ENCODE data around the gene KCNQ1OT1.

KCNQ1OT1 gene

GRCh38 chr11:2630679-2631078 is 69.1 kb downstream of the KCNQ1OT1 start:
- FAIRE-seq: no peak
- TF ChIP-seq POLR2A (IDR thresholded peaks at IDR 0.05; ENCODE audit: low read depth, low read length): no peak

GRCh38 chr11:2625183-2625582 is 74.6 kb downstream of the KCNQ1OT1 start:
- DNase-seq (ENCODE audit: insufficient read length, low spot score): no peak
- TF ChIP-seq POLR2A (IDR thresholded peaks at IDR 0.05; ENCODE audit: low read depth, low read length): no peak
- no peak for FAIRE-seq

More at GRCh38 chr11:2630679-2631078, 69.1 kb downstream of the KCNQ1OT1 start:
- DNase-seq (ENCODE audit: insufficient read length, low spot score): no peak

- no peak for FAIRE-seq
- DNase-seq (ENCODE audit: insufficient read length, low spot score): no peak
- no peak for TF ChIP-seq POLR2A (IDR thresholded peaks at IDR 0.05; ENCODE audit: low read depth, low read length)
These were observed 77.9 kb downstream of the KCNQ1OT1 start for GRCh38 chr11:2621894-2622293.

GRCh38 chr11:2612884-2613571 is 86.8 kb downstream of the KCNQ1OT1 start:
- TF ChIP-seq POLR2A (IDR thresholded peaks at IDR 0.05; ENCODE audit: low read depth, low read length): no peak
- FAIRE-seq: no peak
- no peak for DNase-seq (ENCODE audit: insufficient read length, low spot score)

GRCh38 chr11:2609345-2609744 is 90.4 kb downstream of the KCNQ1OT1 start:
- DNase-seq (ENCODE audit: insufficient read length, low spot score) (no peak), FAIRE-seq (no peak)
- TF ChIP-seq POLR2A (IDR thresholded peaks at IDR 0.05; ENCODE audit: low read depth, low read length): no peak

GRCh38 chr11:2599561-2600189 is 100.1 kb downstream of the KCNQ1OT1 start:
- FAIRE-seq (no peak), DNase-seq (ENCODE audit: insufficient read length, low spot score) (no peak)
- no peak for TF ChIP-seq POLR2A (IDR thresholded peaks at IDR 0.05; ENCODE audit: low read depth, low read length)

- FAIRE-seq: no peak
- DNase-seq (ENCODE audit: insufficient read length, low spot score): no peak
- no peak for TF ChIP-seq POLR2A (IDR thresholded peaks at IDR 0.05; ENCODE audit: low read depth, low read length)
These were observed 104.6 kb downstream of the KCNQ1OT1 start for GRCh38 chr11:2595204-2595603.

GRCh38 chr11:2594267-2594666 is 105.5 kb downstream of the KCNQ1OT1 start:
- FAIRE-seq: no peak
- no peak for DNase-seq (ENCODE audit: insufficient read length, low spot score)

GRCh38 chr11:2593393-2593950 is 106.3 kb downstream of the KCNQ1OT1 start:
- FAIRE-seq: no peak
- no peak for TF ChIP-seq POLR2A (IDR thresholded peaks at IDR 0.05; ENCODE audit: low read depth, low read length)
- no peak for DNase-seq (ENCODE audit: insufficient read length, low spot score)

More at GRCh38 chr11:2594267-2594666, 105.5 kb downstream of the KCNQ1OT1 start:
- TF ChIP-seq POLR2A (IDR thresholded peaks at IDR 0.05; ENCODE audit: low read depth, low read length): no peak

GRCh38 chr11:2592559-2593392 is 107.0 kb downstream of the KCNQ1OT1 start:
- no peak for TF ChIP-seq POLR2A (IDR thresholded peaks at IDR 0.05; ENCODE audit: low read depth, low read length)
- FAIRE-seq (no peak), DNase-seq (ENCODE audit: insufficient read length, low spot score) (no peak)

- no peak for TF ChIP-seq POLR2A (IDR thresholded peaks at IDR 0.05; ENCODE audit: low read depth, low read length)
- FAIRE-seq: no peak
- no peak for DNase-seq (ENCODE audit: insufficient read length, low spot score)
These were observed 108.0 kb downstream of the KCNQ1OT1 start for GRCh38 chr11:2591805-2592204.

- FAIRE-seq: no peak
- TF ChIP-seq POLR2A (IDR thresholded peaks at IDR 0.05; ENCODE audit: low read depth, low read length): no peak
- no peak for DNase-seq (ENCODE audit: insufficient read length, low spot score)
These were observed 108.6 kb downstream of the KCNQ1OT1 start for GRCh38 chr11:2590965-2591754.

All from H54 (cell line).